ENCODE measurements around the gene PLXDC1.
"Not testable (repeated sequence)": the region's sequence is repeated elsewhere in the genome, so short reads cannot be mapped to it uniquely, and the experiment has no call there.

PLXDC1 gene

DNA sequence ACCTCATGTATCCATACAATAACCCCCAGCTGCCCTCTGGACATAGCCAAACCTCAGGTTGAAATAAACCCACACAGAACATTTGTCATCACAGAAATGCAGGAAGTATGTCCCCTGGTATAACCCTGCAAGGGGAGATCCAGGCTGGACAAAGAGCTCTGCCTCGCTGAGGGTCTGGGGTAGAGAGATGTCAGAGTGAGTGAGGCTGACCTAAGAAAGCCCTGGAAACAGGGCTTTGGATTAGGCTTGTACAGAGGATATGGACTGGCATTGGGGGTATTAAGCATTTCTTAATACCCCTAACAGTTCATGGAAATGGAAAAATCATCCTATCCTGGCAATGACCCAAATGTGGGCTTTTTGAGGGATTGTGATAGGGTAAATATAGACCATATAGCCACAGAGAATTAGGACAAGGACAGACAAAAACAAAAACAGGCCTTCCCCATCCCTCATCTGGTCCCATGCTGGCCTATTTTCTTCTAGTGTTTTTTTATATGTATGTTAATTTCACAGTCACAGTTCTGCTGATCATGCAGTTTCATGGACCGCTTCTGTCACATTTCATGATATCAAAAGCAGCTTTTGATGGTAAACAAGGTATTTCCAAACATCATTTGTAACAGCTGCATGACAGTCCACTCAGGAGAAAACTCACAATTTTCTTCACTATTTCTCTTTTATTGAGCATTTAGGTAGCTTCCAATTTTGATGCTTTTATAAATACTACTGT, 26.1 kb downstream of the PLXDC1 start:
- no peak for DNase-seq (ENCODE audit: low read depth)

DNA sequence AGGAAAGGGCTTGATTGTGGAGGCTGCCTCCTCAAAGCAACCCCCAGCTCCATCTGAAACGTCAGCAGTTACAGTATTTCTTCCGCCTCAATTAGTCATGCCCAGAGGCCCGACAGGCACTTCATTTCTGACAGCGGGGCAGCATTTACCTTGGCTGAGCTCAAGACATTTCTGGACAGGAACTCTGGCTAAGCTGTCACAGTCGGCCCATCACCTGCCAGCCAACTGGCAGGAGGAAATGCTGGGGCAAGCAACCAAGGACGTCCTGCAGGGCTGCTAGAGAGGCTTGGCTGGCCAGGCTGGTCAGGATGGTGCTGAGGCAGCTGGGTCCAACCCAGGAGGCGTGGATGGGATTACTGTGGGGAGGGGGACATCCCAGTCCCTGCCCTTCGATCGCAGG, 27.8 kb downstream of the PLXDC1 start:
- no peak for DNase-seq (ENCODE audit: low read depth)

GRCh38 chr17:39122991-39123390, 28.4 kb downstream of the PLXDC1 start:
- no peak for DNase-seq (ENCODE audit: low read depth)

GRCh38 chr17:39121919-39122318, 29.5 kb downstream of the PLXDC1 start:
- not testable (repeated sequence) for DNase-seq (ENCODE audit: low read depth)

DNA sequence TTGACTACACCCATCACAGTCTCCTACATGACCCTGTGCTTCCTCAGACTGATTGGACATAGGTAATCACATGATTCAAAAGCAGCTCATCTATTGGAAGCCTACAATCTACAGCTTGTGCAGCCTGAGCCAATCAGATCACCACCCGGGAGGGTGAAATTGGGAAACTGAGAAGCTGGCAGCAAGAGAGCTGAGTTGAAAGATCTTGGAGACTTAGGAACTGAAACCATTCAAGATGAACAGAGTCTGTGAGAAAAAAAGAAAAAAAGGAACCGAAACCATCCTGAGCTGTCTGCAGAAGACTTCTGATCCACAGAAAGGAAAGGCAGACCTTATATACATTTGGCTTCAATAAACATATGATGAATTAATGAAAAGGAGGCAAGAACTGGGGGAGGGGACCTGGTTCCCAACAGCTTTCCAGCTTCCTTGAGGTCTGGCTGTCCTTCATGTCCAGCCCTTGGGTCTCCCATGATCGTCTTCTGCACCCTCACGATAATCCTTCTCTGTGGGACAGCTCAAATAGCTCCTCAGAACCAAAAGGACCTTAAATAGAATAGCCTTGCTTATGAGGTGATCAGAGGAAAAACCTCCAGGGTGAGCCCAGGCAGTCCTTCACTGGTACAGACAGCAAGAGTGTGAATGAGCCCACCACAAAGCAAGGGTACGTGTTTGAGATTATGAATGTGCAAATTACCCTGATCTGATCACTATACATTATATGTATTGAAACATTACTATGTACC, 32.6 kb downstream of the PLXDC1 start:
- DNase-seq (ENCODE audit: low read depth), result no peak

DNA sequence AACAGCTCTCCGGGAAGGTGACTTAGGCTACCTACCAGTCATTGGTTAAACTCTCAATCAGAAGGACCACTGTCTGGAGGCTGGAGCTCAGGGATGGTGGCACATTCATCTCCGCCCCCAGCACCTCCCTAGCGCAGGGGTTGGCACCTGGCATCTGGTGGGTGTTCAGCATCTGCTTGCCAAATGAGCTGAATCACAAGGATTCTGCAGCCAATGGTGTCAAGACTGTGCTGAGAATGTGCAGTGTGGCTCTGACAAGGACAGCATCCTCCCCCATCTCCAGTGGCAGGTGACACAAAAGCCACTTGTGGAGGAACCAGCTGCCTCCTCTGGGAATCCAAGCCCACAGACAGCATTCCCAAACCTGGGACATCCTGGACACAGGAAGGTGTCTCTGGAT, 35.2 kb downstream of the PLXDC1 start:
- no peak for DNase-seq (ENCODE audit: low read depth)

GRCh38 chr17:39115135-39115534, 36.3 kb downstream of the PLXDC1 start:
- no peak for DNase-seq (ENCODE audit: low read depth)

GRCh38 chr17:39114723-39115122, 36.7 kb downstream of the PLXDC1 start:
- DNase-seq (ENCODE audit: low read depth), result no peak

DNA sequence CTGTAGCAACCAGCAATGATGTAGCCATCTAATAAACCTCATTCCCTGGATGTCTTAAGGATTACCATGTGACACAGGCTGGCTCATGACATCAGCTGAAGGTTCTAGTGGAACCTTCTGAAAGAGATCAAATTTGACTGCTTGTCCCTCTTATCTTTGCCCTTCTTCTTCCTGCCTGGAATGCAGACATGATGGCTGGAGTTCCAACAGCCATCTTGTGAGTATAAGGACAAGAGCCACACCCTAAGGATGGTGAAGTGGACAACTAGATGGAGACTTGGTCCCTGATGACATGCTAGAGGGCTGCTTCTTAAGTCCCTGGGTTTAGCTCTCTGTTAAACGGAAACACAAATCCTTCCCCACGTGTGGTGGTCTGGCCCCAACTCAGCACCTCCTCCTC, 37.6 kb downstream of the PLXDC1 start:
- no peak for DNase-seq (ENCODE audit: low read depth)

GRCh38 chr17:39110435-39111136, 40.9 kb downstream of the PLXDC1 start:
- no peak for DNase-seq (ENCODE audit: low read depth)

- no peak for DNase-seq (ENCODE audit: low read depth)
These were observed 42.7 kb downstream of the PLXDC1 start for GRCh38 chr17:39108461-39109375.

GRCh38 chr17:39107973-39108372, 43.5 kb downstream of the PLXDC1 start:
- DNase-seq (ENCODE audit: low read depth), result no peak

- no peak for DNase-seq (ENCODE audit: low read depth)
These were observed 44.3 kb downstream of the PLXDC1 start for GRCh38 chr17:39107155-39107554.

- no peak for DNase-seq (ENCODE audit: low read depth)
These were observed 45.7 kb downstream of the PLXDC1 start for GRCh38 chr17:39105705-39106104.

- DNase-seq (ENCODE audit: low read depth), result no peak
These were observed 46.8 kb downstream of the PLXDC1 start for GRCh38 chr17:39104657-39105056.

DNA sequence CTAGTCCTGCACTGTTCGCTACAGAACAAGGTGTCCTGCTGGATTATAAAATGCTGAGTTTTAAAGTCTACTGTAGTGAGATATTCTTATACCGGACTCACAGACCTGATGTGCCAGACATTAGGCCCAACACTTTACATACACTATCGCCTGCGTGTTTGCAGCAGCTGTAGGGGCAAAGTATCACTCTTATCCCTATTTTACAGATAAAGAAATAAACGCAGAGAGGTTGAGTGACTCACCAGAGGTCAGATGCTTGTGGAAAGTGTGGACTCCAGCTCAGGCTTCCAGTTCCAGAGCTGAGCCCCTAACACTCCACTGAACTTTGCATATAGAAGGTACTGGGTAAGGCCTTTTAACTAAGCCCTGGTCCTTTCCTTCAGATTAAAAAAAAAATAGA, 47.4 kb downstream of the PLXDC1 start:
- no peak for DNase-seq (ENCODE audit: low read depth)

GRCh38 chr17:39101091-39101490, 50.3 kb downstream of the PLXDC1 start:
- no peak for DNase-seq (ENCODE audit: low read depth)

DNA sequence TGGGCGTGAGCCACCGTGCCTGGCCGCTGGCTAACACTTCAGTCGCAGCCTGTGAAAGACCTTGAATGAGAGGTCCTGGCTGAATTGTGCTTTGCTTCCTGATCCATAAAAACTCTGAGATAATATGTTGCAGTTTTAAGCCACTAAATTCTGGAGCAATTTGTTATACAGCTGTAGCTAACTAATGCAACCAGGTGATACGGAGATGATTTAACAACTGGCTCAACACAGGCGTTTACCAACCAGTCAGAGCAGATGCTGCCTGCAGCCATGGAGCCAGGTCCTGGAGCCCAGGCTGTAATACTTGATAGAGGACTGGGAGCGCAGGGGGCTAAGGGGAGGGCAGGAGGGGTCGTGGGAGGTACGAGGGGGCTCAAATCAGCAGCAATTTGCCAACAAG, 50.9 kb downstream of the PLXDC1 start:
- no peak for DNase-seq (ENCODE audit: low read depth)

- DNase-seq (ENCODE audit: low read depth), result no peak
These were observed 51.7 kb downstream of the PLXDC1 start for GRCh38 chr17:39099663-39100286.

GRCh38 chr17:39098588-39098987, 52.8 kb downstream of the PLXDC1 start:
- no peak for DNase-seq (ENCODE audit: low read depth)

GRCh38 chr17:39097537-39097936, 53.9 kb downstream of the PLXDC1 start:
- DNase-seq (ENCODE audit: low read depth), result no peak

GRCh38 chr17:39097150-39097519, 54.3 kb downstream of the PLXDC1 start:
- no peak for DNase-seq (ENCODE audit: low read depth)

Measured in stimulated activated CD8-positive, alpha-beta memory T cell treated with anti-CD3 and anti-CD28 coated beads, Interleukin-12 subunit alpha, Interleukin-12 subunit beta, amount 100 ng/mL, for 4 hours (primary cell).